Activated CD4-positive, CD25-positive, alpha-beta regulatory T cell treated with anti-CD3 and anti-CD28 coated beads, Interleukin-2, amount 50 U/mL, for 24 hours (primary cell): Measurements from ENCODE around the gene CTNS.
A peak's percentile ranks its signal among the peaks of the same experiment; 100 is the strongest.
"Not testable (repeated sequence)": the region's sequence is repeated elsewhere in the genome, so short reads cannot be mapped to it uniquely, and the experiment has no call there.

Source experiments
- ATAC-seq, 2 donors: fragments of 150-1000 bp; cut with Tn5 transposase; one replicate each; pipeline ENCODE4 v1.10.0; 2021; ENCODE audit warnings: mild to moderate bottlenecking in 1 of 2, moderate library complexity in 1 of 2

CTNS gene

GRCh38 chr17:3688852-3689261 is 52.3 kb downstream of the CTNS start:
- ATAC-seq = no peak

GRCh38 chr17:3689262-3690093 is 52.9 kb downstream of the CTNS start:
- no peak for ATAC-seq

- no peak for ATAC-seq
These were observed 53.6 kb downstream of the CTNS start for GRCh38 chr17:3690094-3690715.

- no peak for ATAC-seq
These were observed 55.1 kb downstream of the CTNS start for GRCh38 chr17:3691617-3692067.

GRCh38 chr17:3692346-3692745 is 55.8 kb downstream of the CTNS start:
- ATAC-seq = no peak

- no peak for ATAC-seq
These were observed 56.6 kb downstream of the CTNS start for GRCh38 chr17:3693141-3693540.

GRCh38 chr17:3693829-3694231 is 57.3 kb downstream of the CTNS start:
- peak; percentile 61 to 72 for ATAC-seq

GRCh38 chr17:3695129-3695722 is 58.7 kb downstream of the CTNS start:
- ATAC-seq = no peak

- peak; percentile 48 to 60 for ATAC-seq
These were observed 59.3 kb downstream of the CTNS start, which contains the start of gene P2RX5 for GRCh38 chr17:3695723-3696411. P2RX5 (minus strand) TSS chr17:3696155; CDS start chr17:3696005, 150 bp downstream.

- ATAC-seq = no peak
These were observed 60.5 kb downstream of the CTNS start for GRCh38 chr17:3697103-3697476.

- ATAC-seq = no peak
These were observed 61.6 kb downstream of the CTNS start for GRCh38 chr17:3698139-3698538.

GRCh38 chr17:3699951-3700350 is 63.4 kb downstream of the CTNS start:
- no peak for ATAC-seq

- not testable (repeated sequence) for ATAC-seq
These were observed 65.5 kb downstream of the CTNS start for GRCh38 chr17:3702041-3702539.

- peak in 1 of 2 donors; percentile 7 for ATAC-seq
These were observed 68.6 kb downstream of the CTNS start for GRCh38 chr17:3704931-3705717.

GRCh38 chr17:3705718-3705984 is 69.1 kb downstream of the CTNS start:
- peak in 1 of 2 donors; percentile 3 for ATAC-seq

- ATAC-seq = no peak
These were observed 71.8 kb downstream of the CTNS start for GRCh38 chr17:3708366-3708765.

- peak; percentile 98 for ATAC-seq
These were observed 74.4 kb downstream of the CTNS start for GRCh38 chr17:3710951-3711383.
